Measurements from ENCODE around the gene SBNO1.
"Not testable (repeated sequence)": the region's sequence is repeated elsewhere in the genome, so short reads cannot be mapped to it uniquely, and the experiment has no call there.

The SBNO1 gene

GRCh38 chr12:123393747-123394146 is 29.1 kb upstream of the SBNO1 start:
- no peaks in the 10 kb centered on the region for H3K27me3 Mint-ChIP-seq
- ATAC-seq: no peak
- no peak overlapping the region for H3K27ac Mint-ChIP-seq
- H3K4me1 Mint-ChIP-seq: peaks cover 29% of the 10 kb centered on the region
- H3K4me3 Mint-ChIP-seq: no peak overlapping the region
- DNase-seq: no peak
- no peaks in the 10 kb centered on the region for H3K9me3 Mint-ChIP-seq

- Mint-ChIP-seq H3K27ac (no peak overlapping the region), H3K27me3 (peaks cover 4% of the 10 kb centered on the region), H3K9me3 (no peaks in the 10 kb centered on the region), H3K4me3 (peak overlapping the region in 1 of 2 donors; percentile 12), H3K4me1 (peaks cover 45% of the 10 kb centered on the region)
- no peak for ATAC-seq
- no peak for DNase-seq
Measured at GRCh38 chr12:123391546-123392343, 27.1 kb upstream of the SBNO1 start.

- Mint-ChIP-seq H3K4me1 (peaks cover 40% of the 10 kb centered on the region), H3K9me3 (no peaks in the 10 kb centered on the region), H3K27me3 (peaks cover 6% of the 10 kb centered on the region), H3K27ac (peak overlapping the region; percentile 48 to 92), H3K4me3 (peak overlapping the region; percentile 86 to 89)
- DNase-seq (no peak), ATAC-seq (no peak)
Measured at GRCh38 chr12:123390498-123391426, 26.1 kb upstream of the SBNO1 start.

GRCh38 chr12:123389560-123390351 is 25.1 kb upstream of the SBNO1 start:
- peaks cover 33% of the 10 kb centered on the region for H3K4me1 Mint-ChIP-seq
- peak overlapping the region; percentile 92 to 95 for H3K27ac Mint-ChIP-seq
- H3K9me3 Mint-ChIP-seq: no peaks in the 10 kb centered on the region
- ATAC-seq (peak; percentile 44), DNase-seq (peak; percentile 21 to 25)
- peak overlapping the region; percentile 86 to 89 for H3K4me3 Mint-ChIP-seq
- peaks cover 6% of the 10 kb centered on the region for H3K27me3 Mint-ChIP-seq

GRCh38 chr12:123388951-123389559 is 24.4 kb upstream of the SBNO1 start:
- no peak for DNase-seq

GRCh38 chr12:123388177-123388950 is 23.7 kb upstream of the SBNO1 start:
- Mint-ChIP-seq H3K27ac (peak overlapping the region; percentile 72 to 80), H3K9me3 (no peaks in the 10 kb centered on the region), H3K4me3 (peak overlapping the region; percentile 85 to 86), H3K27me3 (peaks cover 6% of the 10 kb centered on the region), H3K4me1 (peaks cover 38% of the 10 kb centered on the region)
- ATAC-seq (peak; percentile 53), DNase-seq (peak; percentile 73 to 76)

More at GRCh38 chr12:123388951-123389559, 24.4 kb upstream of the SBNO1 start:
- ATAC-seq: no peak
- Mint-ChIP-seq H3K4me3 (peak overlapping the region in 1 of 2 donors; percentile 86), H3K27me3 (peaks cover 6% of the 10 kb centered on the region), H3K27ac (no peak overlapping the region), H3K9me3 (no peaks in the 10 kb centered on the region), H3K4me1 (peaks cover 33% of the 10 kb centered on the region)

GRCh38 chr12:123387508-123388176 is 23.0 kb upstream of the SBNO1 start:
- H3K4me3 Mint-ChIP-seq: peak overlapping the region; percentile 85 to 86
- no peak overlapping the region for H3K27ac Mint-ChIP-seq
- H3K4me1 Mint-ChIP-seq: peaks cover 37% of the 10 kb centered on the region
- H3K9me3 Mint-ChIP-seq: no peaks in the 10 kb centered on the region
- peaks cover 6% of the 10 kb centered on the region for H3K27me3 Mint-ChIP-seq
- ATAC-seq (no peak), DNase-seq (no peak)

GRCh38 chr12:123385536-123385935 is 20.9 kb upstream of the SBNO1 start:
- not testable (repeated sequence) for ATAC-seq, H3K9me3 Mint-ChIP-seq, DNase-seq, H3K27ac Mint-ChIP-seq, H3K27me3 Mint-ChIP-seq
- Mint-ChIP-seq H3K4me1 (peaks cover 37% of the 10 kb centered on the region), H3K4me3 (peak overlapping the region in 1 of 2 donors; percentile 99)

- DNase-seq: no peak
- no peak for ATAC-seq
- no peaks in the 10 kb centered on the region for H3K9me3 Mint-ChIP-seq
- H3K27ac Mint-ChIP-seq: peak overlapping the region in 1 of 2 donors; percentile 25
- H3K27me3 Mint-ChIP-seq: peaks cover 6% of the 10 kb centered on the region
- peak overlapping the region; percentile 98 to 99 for H3K4me3 Mint-ChIP-seq
- peaks cover 31% of the 10 kb centered on the region for H3K4me1 Mint-ChIP-seq
Measured at GRCh38 chr12:123384994-123385376, 20.3 kb upstream of the SBNO1 start.

GRCh38 chr12:123384318-123384993 is 19.8 kb upstream of the SBNO1 start:
- no peaks in the 10 kb centered on the region for H3K9me3 Mint-ChIP-seq
- peak overlapping the region; percentile 69 to 90 for H3K27ac Mint-ChIP-seq
- H3K27me3 Mint-ChIP-seq: peaks cover 6% of the 10 kb centered on the region
- ATAC-seq (peak; percentile 1), DNase-seq (peak in 1 of 2 donors; percentile 32)
- peak overlapping the region; percentile 98 to 99 for H3K4me3 Mint-ChIP-seq
- peaks cover 28% of the 10 kb centered on the region for H3K4me1 Mint-ChIP-seq

- no peaks in the 10 kb centered on the region for H3K9me3 Mint-ChIP-seq
- H3K4me3 Mint-ChIP-seq: peak overlapping the region; percentile 57 to 99
- peaks cover 21% of the 10 kb centered on the region for H3K4me1 Mint-ChIP-seq
- no peak overlapping the region for H3K27ac Mint-ChIP-seq
- no peak for ATAC-seq
- DNase-seq: no peak
- peaks cover 6% of the 10 kb centered on the region for H3K27me3 Mint-ChIP-seq
Measured at GRCh38 chr12:123382684-123383083, 18.0 kb upstream of the SBNO1 start.

GRCh38 chr12:123379391-123379790 is 14.7 kb upstream of the SBNO1 start:
- no peaks in the 10 kb centered on the region for H3K27me3 Mint-ChIP-seq
- no peak for DNase-seq
- H3K4me1 Mint-ChIP-seq: peaks cover 11% of the 10 kb centered on the region
- H3K27ac Mint-ChIP-seq: no peak overlapping the region
- no peak overlapping the region for H3K4me3 Mint-ChIP-seq
- ATAC-seq: no peak
- H3K9me3 Mint-ChIP-seq: no peaks in the 10 kb centered on the region

GRCh38 chr12:123372415-123372814 is 7.8 kb upstream of the SBNO1 start:
- not testable (repeated sequence) for H3K27me3 Mint-ChIP-seq, H3K4me3 Mint-ChIP-seq, ATAC-seq, H3K4me1 Mint-ChIP-seq, DNase-seq, H3K9me3 Mint-ChIP-seq, H3K27ac Mint-ChIP-seq

All from stimulated activated naive CD8-positive, alpha-beta T cell treated with anti-CD3 and anti-CD28 coated beads, Interleukin-15, amount 100 ng/mL, for 72 hours (primary cell).